Stimulated activated CD8-positive, alpha-beta memory T cell treated with anti-CD3 and anti-CD28 coated beads, Interleukin-12 subunit alpha, Interleukin-12 subunit beta, amount 100 ng/mL, for 1 hour (primary cell): ENCODE data around the gene STRBP.

ENCODE experiments used
- DNase-seq: peaks from one replicate; pipeline ENCODE4 v3.0.0-alpha.2; 2020; ENCODE audit warnings: low read depth

Gene STRBP

DNA sequence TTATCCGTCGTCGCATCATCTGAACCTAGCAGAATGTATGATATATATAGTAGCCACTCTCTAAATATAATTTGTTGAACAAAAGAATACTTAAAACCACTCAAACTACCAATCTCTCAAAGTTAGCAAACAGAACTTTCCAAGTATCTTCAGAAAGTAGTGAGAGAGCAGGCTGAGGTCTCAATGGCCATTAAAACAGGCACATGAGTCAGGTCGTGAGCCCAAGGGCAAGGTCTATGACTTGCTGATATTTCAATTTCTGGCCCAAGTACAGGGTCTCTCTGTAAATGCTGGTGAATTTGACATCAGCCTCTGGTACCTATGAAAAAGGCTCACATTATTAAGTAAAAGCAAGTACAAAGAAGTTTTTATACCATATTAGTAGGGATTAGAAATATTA lies 139.8 kb downstream of the STRBP start:
- no peak for DNase-seq

DNA sequence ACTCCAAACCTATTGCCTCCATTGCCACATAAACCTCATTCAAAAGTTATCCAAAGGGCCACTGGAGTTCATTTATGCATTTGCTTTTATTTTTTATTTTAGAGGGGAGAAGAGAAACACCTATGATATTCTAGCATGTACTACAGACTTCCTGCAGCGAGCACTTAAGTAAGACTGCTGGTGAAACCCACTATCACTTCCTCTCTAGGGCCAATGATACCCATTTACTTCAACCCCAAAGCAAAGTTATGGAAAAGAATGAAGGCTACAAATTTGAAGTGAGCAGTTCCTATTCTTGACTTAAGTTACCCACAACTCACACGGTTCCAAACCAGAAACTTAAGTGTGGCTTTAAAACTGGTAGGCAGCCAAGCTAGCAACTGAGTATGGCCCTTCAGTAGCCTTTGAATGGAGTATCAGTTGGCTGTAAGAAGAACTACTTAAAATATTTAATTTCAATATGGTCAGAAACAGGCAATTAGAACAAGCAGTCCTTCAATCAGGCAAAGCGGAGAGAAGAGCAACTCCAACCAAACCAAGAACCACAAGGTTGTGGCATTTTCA lies 140.8 kb downstream of the STRBP start:
- DNase-seq: no peak

DNA sequence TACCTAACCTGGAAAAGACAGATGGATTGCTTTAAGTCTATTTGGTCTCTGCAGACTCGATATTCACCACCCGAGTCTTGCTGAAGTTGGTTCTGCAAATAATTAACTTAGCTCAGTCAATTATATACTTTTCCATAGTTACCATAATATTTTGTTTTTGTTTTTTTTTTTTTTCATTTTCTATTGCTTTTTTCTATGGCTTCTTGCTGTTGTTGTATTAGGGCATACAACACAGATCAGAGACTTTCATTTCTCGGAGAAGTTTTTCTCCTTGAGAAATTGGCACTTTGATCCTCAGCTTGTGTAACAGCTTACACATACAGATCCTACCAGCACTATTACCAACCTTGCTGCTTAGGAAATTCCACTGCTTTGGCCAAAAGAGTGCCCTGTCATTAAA lies 146.9 kb downstream of the STRBP start:
- no peak for DNase-seq

DNA sequence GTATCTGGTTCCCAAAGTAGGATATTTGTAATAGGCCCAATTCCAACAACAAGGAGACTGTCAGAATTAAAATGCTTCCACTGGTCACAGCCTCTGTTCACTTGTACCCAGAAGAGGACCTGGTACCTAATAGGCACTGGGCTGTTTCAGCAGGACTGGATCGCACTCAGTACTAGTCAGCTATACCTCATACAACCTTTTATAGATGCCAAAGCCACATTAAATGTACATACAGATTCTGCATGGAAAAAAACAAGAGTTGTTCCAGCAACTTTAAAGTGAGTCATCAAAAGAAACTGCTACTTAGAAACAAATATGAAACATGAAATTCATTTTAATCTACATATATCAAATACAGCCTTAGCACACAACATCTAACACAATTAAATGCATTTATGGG lies 147.4 kb downstream of the STRBP start:
- no peak for DNase-seq

DNA sequence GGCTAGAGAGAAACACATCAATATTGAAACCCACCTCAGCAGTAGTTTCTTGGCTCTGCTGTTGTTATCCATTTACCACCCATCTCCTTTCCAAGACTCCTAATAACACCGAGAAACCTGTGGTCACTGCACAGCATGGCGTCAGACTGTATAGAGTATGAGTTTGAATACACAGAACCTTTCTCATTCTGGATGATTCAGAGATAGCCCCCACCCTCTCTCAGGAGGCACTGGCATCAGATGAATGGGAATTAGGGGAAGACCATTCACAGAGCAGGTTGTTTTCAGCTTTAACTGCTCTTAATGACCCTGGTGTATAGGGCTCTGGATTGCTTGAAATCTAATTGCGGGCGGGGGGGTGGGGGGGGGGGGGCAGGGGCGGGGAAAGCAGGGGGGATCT lies 148.3 kb downstream of the STRBP start:
- no peak for DNase-seq

DNA sequence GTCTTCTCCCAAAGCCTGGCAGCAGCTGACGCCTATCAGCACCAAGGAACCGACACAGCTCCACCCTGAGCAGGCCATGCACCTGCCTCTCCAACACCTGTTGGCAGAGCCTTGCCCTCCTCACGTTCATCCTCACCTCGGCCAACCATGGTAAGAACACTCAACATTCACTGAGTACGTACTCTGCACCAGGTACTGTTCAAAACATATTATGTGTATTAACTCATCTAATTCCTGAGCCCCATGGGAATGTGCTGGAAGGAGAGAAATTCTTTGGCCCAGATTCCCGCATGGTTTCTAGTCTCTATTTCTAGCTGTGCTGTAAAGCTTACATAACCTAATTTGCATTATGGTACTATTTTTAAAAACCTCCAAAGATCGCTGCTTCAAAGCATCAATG lies 148.8 kb downstream of the STRBP start:
- no peak for DNase-seq

DNA sequence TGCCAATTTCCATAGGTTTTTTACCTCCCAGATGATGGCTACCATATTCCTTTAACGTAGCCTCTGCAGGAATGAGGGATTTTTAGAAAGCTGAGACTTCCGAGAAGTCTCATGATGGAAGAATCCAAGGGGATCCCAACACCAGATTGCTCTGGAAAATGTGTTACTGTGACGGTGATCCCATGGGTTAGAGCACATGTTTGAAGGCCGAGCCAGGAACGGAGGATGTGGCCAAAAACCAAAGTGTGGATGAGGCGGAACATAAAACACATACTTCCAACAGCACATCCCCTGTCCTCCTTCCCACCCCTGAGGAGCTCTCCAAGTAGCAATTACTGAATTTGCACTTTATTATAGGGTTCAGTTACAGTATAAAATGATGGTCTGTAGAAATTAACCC lies 152.3 kb downstream of the STRBP start:
- no peak for DNase-seq

DNA sequence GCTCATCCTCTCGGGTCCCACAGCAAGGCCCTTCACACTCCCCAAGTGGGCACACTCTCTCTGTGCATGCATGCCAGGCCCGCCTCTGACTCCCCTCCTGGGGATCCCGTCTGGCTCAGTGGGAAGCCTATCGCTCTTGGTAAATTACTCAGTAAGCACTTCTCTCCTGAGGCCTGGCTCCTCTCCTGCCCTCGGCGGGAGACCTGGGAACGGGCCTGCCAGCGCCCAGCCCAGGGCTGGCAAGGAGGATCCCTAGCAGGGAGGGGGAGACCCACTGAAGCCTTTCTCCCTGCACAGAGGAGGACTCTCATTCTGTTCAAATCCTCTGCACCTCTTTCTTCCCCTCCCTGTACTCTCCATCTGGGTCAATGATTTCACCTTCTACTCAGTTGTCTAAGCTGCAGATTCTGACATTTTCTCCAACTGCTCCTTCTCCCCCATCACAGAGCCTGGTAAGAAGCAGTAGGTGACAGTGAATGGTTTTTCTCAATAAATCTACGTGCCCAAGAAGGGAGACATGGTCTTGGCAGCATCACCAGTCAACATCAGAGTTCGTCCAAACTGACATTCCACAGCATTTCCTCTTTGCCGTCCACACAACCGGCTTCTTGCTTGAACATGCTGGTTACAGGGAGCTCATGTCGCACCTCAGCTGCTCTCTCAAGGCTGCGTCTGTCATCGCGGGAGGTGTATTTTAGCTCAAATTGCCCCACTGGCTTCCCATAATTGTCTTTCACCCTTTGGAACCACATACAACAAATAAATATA lies 153.1 kb downstream of the STRBP start:
- no peak for DNase-seq

DNA sequence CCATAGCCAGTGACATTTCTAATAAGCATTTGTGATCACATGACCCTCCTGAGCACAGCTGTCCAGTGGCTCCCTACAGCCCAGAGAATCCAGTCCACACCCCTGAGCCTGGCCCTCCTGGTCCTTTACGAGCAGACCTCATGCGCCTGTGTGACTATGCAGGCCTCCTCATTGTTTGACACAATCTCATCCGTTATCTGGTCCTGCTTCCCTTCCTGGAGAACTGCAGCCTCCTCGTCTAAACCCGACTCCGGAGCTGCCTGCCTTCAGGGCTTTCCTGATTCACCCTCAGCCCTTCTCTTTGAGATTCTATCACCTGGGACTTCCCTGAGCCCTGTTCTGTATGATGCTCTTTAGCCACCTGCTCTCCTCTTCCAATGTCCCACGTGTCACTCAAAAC lies 155.2 kb downstream of the STRBP start:
- no peak for DNase-seq

DNA sequence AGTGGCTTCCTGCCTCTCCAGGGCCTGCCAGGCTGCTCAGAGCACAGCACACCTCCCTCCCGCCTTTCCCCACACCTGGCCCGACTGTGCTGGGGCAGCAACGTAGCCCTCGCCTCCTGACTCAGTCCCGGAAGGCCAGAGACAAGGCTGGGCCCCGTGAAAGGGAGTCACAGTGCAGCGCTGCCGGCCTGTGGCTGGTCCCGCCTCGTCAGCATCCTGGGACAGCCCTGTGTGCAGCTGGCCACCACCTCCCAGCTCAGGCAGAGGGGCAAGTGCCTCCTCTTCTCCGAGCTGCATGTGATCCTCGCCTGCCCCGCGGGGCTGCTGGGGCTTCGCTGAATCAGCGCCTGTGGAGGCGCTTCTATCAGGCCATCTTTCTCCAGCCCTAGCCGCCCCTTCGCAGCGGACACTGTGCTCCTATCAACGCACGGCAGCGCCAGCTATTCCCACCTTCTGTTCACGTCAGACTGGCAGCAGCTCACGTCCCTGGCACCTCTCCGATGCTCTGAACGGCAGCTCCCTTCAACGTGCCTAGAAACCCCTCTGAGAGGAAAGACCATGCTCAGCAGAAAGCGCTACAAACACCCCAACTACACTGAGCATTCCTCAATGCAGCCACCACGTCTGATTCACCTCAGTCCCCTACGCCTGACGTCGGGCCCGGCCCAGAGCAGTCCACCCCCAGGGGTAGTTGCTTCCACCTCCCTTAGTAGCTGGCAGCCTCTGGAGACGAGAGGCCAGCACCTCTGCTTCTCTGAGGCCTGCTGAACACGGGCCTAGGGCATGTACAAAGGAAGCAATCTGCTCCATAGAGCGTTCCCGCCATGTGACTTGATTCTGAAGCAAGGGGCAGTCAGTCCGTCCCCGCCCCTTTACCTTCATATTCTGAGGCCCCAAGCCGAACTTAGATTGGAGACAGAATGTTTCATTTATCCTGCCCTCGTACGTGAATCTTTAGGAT lies 156.1 kb downstream of the STRBP start:
- no peak for DNase-seq

DNA sequence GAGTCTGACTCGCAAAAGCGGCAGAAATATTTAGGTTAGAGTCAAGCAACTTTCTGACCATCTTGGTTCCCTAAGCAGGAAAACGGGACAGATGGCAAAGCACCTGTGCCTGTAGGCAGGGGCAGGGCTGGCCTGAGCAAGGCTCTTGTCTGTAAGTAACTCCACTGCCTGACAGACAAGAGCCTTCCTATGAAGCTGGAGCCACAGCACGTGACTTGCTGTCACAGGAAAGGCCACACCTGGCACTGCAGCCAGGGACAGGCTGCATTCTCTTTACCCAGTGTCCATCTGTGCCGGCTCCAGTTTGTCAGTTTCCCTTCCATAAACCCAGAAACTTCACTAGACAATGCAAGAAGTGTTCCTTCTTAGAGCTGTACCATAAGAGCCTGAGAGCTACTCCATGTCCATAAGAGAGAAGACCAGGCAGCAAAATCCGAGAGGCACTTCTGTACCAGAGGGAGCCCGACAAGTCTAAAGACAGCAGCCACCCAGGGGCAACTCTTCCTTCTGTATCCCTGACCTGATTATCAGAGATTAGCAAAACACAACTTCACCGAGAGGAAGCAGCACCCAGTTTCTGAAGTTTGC lies 156.9 kb downstream of the STRBP start:
- DNase-seq: no peak

DNA sequence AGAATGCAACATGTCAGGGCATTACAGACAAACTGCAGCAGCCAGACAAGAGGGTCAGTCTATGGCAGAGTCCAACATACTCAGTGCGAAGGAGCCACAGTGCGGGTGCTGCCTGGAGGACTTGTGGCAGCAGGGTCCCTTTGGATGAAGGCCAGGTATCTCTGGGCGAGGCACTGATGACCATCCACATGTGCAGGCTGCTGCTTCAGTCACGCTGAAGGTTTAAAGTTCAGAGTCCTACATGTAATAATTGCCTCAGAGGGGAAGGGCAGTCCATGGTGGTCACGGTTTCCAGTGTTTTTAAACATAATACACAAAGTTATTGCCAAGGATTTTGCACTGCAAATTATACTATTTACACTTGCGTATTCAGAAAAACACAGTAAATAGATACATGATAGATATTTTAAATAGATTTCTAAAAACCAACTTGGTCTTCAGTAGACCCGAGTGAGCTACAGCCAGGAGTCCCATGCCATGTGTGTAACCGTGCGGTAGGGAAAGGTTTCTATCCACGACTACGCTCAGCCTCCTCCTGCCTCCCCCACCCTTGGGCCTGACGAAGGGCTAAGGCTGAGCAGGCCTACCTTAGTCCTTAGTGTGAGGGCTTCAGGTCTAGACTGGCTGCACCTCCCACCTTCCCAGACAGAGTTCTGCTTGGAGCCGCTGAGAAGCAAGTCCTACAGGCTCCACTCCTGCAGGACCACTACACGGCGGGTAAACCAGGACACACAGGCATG lies 158.7 kb downstream of the STRBP start:
- DNase-seq: no peak

DNA sequence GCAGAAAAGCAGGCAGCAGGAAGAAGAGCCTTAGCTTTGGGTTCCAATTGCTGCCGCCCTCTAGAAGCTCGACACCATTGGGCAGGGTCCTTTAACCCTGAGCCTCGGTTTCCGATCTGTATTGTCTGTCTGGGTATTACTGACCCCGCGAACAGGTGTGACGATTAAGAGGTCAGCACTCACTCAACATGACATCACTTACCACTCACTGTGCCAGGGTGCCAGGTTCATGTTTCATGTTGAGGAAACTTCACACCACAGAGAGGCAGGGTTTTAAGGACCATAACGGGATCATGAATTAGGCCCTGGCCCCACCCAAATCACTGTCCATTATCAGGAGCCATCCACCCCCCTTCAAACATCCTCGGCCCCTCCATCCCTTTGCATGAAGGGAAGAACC lies 159.4 kb downstream of the STRBP start:
- DNase-seq: no peak

DNA sequence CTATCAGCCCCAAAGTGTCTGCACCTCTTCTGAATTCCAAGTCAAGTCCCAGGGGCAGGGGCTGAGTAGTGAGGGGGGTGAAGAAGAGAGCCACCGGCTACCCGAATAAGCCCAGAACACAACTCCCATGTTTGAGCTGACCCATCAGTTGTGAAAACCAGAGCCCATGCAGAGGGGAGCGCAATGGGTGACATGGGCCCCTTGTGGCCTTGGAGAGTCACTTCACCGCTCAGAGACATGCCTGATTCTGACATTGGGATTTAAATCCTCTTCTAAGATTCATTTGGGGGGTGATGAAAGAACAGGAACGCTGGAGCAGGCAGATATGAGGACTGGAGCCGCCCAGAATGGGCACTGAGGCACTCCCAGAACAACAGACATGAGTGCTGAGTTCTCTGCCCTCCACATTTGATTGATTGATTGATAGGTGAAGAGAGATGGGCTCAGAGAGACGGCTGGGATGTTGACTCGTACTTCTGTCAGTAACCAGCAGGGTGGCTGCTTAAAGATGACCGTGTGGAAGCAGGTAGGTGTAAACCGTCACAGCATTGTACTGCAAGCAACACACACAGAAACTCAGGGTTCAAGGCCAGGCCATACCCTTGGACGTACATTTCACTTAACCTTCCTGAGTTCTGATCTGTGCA lies 160.6 kb downstream of the STRBP start:
- no peak for DNase-seq

DNA sequence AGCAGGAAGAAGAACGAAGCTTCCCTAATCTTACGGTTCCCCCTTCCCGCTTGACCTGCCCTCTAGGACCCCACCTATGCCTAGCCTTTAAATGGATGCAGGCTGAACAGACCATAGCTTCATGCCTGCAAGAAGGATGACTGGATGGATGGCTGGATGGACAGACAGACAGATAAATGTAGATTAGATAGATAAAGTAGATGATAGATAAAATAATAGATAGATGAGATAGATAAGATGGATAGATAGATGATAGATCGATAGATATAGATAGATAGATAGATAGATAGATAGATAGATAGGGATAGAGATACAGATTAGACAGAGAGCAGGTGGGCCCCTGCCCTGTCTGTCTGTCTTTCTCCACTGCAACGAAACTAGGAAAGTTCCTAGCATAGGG lies 162.9 kb downstream of the STRBP start:
- no peak for DNase-seq

DNA sequence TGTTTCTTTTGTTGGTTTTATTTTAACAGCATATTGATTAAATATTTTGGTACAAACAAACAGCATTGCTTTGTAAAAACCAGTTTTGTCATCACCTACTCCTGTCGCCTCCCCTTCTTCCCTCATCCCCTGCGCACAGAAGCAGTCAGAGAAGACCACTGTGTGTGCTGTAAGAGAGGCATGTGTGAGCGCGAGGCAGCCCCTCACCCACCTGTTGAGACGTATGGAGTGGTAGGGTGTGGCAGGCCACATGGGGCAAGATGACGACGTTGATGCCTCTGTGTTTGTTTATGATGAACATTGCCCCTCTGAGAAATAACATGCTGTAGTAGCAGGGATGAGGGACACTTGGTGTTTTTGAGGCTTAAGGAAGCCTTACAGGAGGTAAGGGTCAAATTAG lies 163.6 kb downstream of the STRBP start:
- no peak for DNase-seq

DNA sequence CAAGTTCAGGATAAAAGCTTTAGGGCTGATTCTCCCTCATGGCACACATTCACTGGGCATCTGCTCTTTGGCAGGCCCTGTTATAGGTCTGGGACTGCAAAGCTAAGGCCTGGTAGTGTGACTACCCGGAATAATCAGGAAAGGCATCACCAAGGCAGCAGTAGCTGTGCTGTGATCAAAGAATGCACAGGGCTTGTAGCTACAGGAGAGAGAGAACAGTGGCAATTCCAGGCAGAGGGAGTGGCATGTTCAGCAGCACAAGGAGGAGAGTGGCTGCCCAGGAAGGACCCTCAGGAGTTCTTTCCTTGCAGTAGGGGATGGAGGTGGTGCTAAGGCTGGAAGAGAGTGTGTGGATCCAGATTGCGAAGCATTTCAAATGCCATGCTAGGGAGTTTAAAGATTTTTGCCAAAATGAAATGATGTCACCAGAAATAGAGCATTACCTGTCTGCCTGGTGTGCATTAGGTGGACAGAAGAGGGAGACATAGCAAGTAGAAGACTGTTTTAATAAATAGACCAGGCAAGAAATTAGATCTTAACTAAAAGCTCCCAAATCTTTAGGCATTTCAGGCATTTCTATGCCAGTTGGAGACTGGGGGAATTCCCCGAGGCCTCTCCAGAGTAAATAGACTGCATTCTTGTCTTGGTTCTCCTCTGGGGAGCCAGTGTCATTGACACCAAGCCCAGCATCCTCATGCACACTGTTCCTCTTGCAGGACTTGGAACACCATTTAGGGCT lies 165.8 kb downstream of the STRBP start:
- DNase-seq: no peak

DNA sequence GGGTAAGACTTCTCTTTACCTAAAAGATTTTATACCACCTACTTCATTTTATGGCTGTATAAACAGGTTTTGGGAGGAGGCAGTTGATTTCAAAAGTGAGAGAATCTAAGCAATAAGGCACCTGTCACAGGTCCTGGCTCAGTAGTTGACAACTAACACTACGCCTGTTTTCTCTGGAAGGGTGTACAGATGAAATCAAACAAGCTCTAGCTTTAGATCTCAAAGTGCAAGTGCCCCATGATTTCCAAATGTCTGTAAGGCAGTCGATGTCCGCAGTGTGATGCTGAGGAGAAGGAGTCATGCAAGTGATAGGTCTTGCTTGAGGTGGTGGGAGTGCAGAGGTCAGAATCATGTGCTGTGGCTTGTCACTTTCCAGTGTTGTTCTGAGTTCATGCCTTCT lies 168.8 kb downstream of the STRBP start:
- no peak for DNase-seq

DNA sequence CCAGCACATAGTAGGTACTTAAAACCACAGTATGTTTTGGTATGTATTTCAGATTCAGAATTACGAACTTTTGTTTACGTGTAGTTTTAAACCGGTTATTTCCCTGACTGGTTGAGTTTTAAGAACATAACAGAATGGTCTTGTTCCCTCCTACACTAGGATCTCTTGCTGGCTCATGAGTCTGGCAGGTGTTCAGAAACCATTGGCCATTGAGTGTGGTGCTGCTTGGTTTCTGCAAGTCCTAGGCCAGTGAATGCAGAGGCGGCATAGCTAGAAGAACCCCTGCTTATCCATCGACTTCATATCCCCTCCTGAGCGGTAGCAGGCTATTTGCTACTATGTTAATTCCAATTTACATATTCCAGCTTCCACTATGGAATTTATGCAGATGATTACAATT lies 169.3 kb downstream of the STRBP start:
- DNase-seq: no peak

DNA sequence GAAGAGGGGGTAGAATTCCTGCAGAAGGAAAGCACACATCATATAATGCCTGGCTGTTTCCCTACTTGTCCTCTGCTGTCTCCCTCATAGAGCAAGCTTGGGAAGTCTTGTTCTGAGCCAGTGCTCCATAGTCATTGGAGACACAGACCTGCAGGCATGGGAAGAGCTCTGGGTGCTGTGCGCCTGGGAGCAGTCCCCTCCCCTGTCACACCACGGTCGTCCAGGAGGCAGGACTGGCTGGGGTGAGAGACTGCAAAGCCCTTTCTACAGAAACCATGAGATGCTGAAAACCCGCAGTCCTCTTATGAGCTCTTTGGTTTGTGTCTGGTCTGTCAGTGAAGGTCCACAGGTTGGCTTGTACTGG lies 170.3 kb downstream of the STRBP start:
- DNase-seq: no peak
